NCI-H2107 treated with DMSO at 0.1 percent for 48 hours (cell line): ENCODE data around the gene CAPN11.
A peak's percentile ranks its signal among the peaks of the same experiment; 100 is the strongest.

Source experiments
- DNase-seq: peaks from one replicate; lab custom pipeline; 2025; ENCODE audit not compliant: unreplicated experiment; lab: John Stamatoyannopoulos, UW

The CAPN11 gene

DNA sequence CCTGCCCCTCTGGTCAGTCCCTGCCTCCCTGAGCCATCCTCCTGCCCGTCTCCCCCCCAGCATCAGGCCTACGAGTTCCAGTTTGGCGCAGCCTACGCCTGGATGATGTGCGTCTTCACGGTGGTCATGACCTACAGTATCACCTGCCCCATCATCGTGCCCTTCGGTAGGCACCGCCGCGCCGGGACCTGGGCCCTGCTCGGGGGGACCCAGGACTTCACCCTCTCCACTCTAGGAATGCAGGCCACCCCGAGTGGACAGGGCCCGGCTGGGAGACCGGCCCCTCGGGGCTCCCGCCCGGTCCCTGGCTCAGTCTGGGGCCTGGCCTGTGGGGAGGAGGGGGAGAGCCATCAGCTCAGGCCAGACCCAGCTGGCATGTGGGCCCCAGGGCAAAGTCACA is 6.1 kb upstream of the CAPN11 start:
- no peak for DNase-seq

GRCh38 chr6:44154067-44154466 is 4.6 kb upstream of the CAPN11 start:
- no peak for DNase-seq

- DNase-seq: no peak
Observed at GRCh38 chr6:44156494-44157151, 2.0 kb upstream of the CAPN11 start.

- DNase-seq: no peak
Observed at GRCh38 chr6:44157152-44157521, 1.5 kb upstream of the CAPN11 start.

- peak; percentile 31 for DNase-seq
Observed at GRCh38 chr6:44161997-44162338, 3.3 kb downstream of the CAPN11 start.

DNA sequence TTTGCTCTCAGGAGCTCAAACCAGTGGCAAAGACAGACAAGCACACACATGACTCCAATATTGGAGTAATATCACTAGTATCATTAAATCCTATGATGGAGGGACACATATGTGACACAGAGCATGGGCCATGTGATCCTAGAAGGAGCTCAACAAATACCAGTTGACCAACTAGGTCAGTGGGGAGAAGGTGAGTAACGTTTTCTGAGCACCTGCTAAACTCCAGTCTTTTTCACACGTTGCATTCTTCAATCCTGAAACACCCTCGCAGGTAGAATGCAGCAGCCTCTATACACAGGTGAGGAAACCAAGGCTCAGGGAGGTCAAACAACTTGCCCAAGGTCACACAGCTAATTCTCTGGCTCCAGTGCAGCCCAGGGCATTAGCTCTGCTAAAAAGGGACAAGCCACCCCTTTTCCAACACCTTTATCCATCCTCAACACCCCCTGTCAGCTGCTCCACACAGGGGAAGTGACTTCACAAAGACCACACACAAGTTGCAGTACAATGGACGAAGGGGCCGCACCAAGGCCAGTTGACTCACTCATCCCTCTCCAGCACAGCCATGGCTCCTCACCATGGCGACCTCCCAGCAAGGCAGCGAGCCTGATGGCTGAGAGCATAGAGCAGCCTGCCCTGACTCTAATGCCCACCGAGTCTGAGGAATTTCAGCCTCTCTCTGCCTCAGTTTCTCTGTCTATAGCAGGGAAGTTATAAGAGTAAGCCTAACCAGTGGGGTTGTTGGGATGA is 4.4 kb downstream of the CAPN11 start:
- DNase-seq: no peak

DNA sequence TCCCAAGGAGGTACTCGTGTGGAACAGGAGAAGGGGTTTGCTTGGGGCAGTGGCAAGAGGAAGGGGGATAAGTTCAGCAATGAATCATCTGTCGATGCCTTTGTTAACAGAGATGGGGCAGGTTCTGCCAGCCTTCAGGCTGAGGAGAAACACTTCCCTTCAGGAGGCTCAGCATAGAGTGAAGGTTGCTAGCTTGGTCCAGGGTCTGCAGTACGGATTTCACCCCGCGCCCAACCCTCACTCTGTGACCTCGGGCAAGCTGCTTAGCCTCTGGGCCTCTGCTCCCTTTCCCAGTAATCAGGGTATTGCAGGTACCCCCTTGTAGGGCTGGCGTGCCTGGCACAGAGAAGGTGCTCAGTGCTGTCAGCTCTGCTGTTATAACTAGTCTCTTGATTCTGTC is 7.5 kb downstream of the CAPN11 start:
- no peak for DNase-seq

GRCh38 chr6:44166591-44167184 is 8.1 kb downstream of the CAPN11 start:
- no peak for DNase-seq

- DNase-seq: no peak
Observed at GRCh38 chr6:44167567-44167966, 8.9 kb downstream of the CAPN11 start.

- no peak for DNase-seq
Observed at GRCh38 chr6:44169154-44169553, 10.5 kb downstream of the CAPN11 start.

DNA sequence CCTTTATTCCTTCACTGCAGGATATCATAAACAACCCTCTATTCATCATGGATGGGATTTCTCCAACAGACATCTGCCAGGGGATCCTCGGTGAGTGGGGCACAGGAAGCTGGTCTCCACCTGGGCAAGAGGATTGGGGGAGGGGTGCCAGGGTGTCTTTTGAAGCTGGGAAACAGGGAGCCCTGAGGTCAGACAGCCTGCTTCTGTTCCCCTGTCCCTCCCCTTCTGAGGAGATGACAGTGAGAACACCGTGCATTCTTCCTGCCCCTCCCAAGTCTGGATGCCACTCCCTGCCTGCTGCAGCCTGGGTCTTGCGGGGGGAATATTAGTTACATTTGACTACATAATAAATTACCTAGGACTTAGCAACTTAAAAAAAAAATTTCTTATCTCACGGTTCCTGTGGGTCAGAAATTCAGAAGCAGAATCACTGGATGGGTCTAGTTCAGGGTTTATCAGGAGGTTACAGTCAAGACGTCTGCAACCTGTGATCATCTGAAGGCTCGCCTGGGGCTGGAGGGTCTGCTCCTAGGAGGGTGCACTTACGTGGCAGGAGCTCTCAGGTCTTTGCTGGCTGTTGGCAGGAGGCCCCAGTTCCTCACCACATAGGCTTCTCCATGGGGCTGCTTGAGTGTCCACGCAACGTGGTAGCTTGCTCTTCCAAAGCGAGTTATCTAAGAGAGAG is 11.4 kb downstream of the CAPN11 start:
- DNase-seq: no peak

DNA sequence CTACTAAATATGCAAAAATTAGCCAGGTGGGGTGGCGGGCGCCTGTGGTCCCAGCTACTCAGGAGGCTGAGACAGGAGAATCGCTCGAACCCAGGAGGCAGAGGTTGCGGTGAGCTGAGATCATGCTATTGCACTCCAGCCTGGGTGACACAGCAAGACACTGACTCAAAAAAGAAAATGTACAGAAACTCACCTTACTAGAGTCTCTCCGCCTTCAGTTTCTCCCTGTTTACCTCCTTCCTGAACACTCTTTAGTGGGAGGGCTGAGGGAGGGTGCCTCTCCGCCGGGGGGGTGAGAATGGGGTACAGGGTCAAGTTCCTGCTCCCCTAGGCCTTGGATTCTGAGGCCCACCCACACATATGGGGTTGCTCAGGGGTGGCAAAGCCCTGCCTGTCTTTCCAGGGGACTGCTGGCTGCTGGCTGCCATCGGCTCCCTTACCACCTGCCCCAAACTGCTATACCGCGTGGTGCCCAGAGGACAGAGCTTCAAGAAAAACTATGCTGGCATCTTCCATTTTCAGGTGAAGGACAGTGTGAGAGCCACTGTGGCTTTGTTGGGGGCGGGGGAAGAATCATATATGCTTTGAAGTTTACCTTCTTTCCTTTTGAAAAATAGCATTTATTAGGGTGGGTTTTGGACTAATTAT is 13.4 kb downstream of the CAPN11 start:
- no peak for DNase-seq

DNA sequence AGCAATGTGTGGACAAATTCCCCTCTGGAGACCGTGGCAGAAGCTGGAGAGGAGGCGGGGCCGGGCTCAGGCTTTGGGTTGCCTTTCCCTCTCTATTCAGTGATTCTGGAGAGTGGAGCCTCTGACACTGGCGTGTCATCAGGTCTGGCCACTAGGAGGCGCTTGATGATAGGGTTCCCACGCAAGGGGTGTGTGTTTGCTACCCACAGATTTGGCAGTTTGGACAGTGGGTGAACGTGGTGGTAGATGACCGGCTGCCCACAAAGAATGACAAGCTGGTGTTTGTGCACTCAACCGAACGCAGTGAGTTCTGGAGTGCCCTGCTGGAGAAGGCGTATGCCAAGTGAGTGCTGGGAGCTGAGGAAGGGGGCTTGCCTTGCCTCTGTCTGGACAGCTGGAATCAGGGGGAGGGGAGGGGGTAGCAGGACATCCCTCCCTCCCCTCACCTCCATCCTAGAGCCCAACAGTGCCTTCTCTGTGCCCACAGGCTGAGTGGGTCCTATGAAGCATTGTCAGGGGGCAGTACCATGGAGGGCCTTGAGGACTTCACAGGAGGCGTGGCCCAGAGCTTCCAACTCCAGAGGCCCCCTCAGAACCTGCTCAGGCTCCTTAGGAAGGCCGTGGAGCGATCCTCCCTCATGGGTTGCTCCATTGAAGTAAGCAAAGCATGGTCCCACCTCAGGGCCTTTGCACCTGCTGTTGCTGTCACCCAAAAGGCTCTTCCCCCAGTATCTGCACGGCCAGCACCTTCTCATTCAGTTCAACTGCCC is 14.3 kb downstream of the CAPN11 start:
- DNase-seq: peak; percentile 36

GRCh38 chr6:44176130-44176761 is 17.6 kb downstream of the CAPN11 start:
- DNase-seq: no peak

DNA sequence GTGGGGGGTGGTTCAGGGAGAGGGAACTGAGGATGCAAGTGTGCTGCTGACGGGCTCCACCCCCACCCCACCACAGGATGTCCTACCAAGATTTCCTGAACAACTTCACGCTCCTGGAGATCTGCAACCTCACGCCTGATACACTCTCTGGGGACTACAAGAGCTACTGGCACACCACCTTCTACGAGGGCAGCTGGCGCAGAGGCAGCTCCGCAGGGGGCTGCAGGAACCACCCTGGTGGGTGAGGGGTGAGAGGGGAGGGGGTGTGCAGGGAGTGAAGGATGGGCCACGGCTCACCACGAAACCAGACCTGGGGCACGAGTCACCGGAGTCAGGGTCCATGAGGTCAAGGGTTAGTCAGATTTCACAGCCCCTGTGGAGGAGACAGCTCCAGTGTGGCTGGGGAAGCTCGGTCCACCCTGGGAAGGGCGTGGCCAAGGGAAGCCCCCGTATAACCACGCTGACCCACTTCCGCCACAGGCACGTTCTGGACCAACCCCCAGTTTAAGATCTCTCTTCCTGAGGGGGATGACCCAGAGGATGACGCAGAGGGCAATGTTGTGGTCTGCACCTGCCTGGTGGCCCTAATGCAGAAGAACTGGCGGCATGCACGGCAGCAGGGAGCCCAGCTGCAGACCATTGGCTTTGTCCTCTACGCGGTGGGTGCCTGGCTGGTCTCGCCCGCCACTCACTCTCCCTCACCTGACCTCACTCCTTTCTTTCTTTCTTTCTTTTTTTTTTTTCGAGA is 18.3 kb downstream of the CAPN11 start:
- no peak for DNase-seq

- no peak for DNase-seq
Observed at GRCh38 chr6:44177691-44178423, 19.2 kb downstream of the CAPN11 start.

DNA sequence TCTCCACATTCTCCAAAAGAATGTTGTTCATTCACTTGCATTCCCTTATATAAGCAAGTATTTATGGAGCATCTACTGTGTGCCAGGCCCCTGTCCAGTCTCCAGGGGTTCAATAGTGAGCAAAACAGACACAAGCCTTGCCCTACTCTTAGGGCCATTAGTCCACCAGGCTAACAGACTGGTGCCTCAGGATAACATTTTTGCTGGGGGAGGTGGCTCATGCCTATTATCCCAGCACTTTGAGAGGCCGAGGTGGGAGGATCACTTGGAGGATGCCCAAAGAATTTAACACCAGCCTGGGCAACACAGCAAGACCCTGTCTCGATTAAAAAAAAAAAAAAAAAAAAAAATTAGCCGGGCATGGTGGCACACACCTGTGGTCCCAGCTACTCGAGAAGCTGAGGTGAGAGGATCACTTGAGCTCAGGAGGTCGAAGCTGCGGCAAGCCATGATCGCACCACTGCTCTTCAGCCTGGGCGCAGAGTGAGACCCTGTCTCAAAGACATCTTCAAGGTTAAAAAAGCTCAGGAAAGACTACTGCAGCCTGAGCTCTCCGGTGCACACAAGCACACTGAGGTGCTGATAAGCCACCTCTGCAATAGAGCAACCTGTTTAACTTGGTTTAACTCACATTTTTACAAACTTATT is 19.9 kb downstream of the CAPN11 start:
- DNase-seq: no peak

GRCh38 chr6:44179072-44179536 is 20.5 kb downstream of the CAPN11 start:
- no peak for DNase-seq
